Motor neuron (in vitro differentiated cells): Measurements from ENCODE around the gene SCN1B. TPM values are rescaled to one million over a fixed set of nuclear protein-coding genes. Genes with fewer than 3 reads are reported as not detected.

Experiments
- ATAC-seq, 8 experiments: fragments of 200-7000 bp; cut with Tn5 transposase; replicated peaks in 6 of 8; 2 replicates each; pipeline ENCODE4 v1.8.0; 2021; ENCODE audit warnings: mild to moderate bottlenecking in 8 of 8, moderate library complexity in 8 of 8
- H3K27ac ChIP-seq, 2 donors: fragments of 250-450 bp; sonication (Bioruptor Pico); 2 replicates each; pipeline ENCODE4 v1.9.0; 2021; ENCODE audit warnings: antibody characterized with exemption in 2 of 2, mild to moderate bottlenecking in 2 of 2, moderate library complexity in 1 of 2
- H3K4me1 ChIP-seq, 2 donors: fragments of 250-450 bp; sonication (Bioruptor Pico); replicated peaks in 1 of 2; 2 replicates each; pipeline ENCODE4 v1.6.1; 2021; ENCODE audit warnings: antibody characterized with exemption in 2 of 2, mild to moderate bottlenecking in 2 of 2, moderate library complexity in 1 of 2
- H3K4me3 ChIP-seq, 5 donors: fragments of 250-450 bp; sonication (Bioruptor Pico); 2 replicates each; pipeline ENCODE4 v1.9.0; 2021; ENCODE audit warnings: antibody characterized with exemption in 5 of 5, mild to moderate bottlenecking in 5 of 5, moderate library complexity in 4 of 5
- WGBS, 10 experiments: fragments of 450-650 bp; shearing (Covaris generic); methylation state at CpG; one replicate each; pipeline ENCODE4 v1.0.0; 2022; 5-methylcytosine and 5-hydroxymethylcytosine counted together
- in situ Hi-C, 9 experiments: fragments of 400-800 bp; cut with MboI; loops; one replicate each; pipeline ENCODE4 v1.15.0; 2021; ENCODE audit warnings: low sequenced_read_pairs in 9 of 9, low pct_unique_long_range_greater_than_20kb in 2 of 9; ENCODE audit not compliant: unreplicated experiment in 9 of 9
- total RNA-seq, 8 experiments: library from RNA; unstranded; fragments of 300-600 nt; gene quantifications; 2 replicates each; pipeline versions ENCODE4 v1.2.3 to v1.2.4, GENCODE V29; 2022

Gene SCN1B
- total RNA-seq, 8 experiments from 2014 or later, result 0.65 to 7.0 (median 2.1) TPM

GRCh38 chr19:35015270-35015953 is 14.9 kb upstream of the SCN1B start:
- peak; percentile 17 to 97 (median 56) for ATAC-seq
- Histone ChIP-seq H3K27ac (no peak overlapping the region), H3K4me1 (no peaks in the 10 kb centered on the region), H3K4me3 (no peak overlapping the region)
- 37 to 100% (median 98%) methylated on average over 1 to 4 of the region's 16 CpGs; no CpG with 5 or more reads in 4 of the 10 experiments for WGBS, 10 experiments
- in situ Hi-C loops, result no loop called here

DNA sequence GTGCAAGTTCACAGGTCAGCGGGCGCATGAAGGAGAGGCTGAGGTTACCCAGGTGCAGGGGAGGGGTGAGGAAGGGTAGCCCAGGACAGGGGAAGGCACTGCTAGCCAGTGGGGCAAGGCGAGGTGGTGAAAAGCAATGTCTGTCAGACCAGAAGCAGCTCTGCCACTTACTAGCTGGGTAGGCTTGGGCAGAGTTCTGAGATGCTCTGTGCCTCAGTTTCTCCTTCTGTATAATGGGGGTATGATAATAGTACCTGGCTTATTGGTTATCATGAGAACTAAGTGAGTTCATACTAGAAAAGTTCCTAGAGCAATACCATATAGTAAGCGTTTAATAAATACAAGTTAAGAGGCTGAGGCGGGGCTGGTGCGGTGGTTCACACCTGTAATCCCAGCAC is 14.3 kb upstream of the SCN1B start:
- ATAC-seq, result no peak
- in situ Hi-C loops, result no loop called here
- Histone ChIP-seq H3K4me1 (no peaks in the 10 kb centered on the region), H3K27ac (no peak overlapping the region), H3K4me3 (no peak overlapping the region)
- 80 to 100% (median 92%) methylated on average over 2 to 4 of the region's 6 CpGs; no CpG with 5 or more reads in 5 of the 10 experiments for WGBS, 10 experiments

- Histone ChIP-seq H3K27ac (no peak overlapping the region), H3K4me3 (no peak overlapping the region), H3K4me1 (no peaks in the 10 kb centered on the region)
- no peak for ATAC-seq
- WGBS, 10 experiments, result 80 to 93% (median 82%) methylated on average over 1 to 3 of the region's 3 CpGs; no CpG with 5 or more reads in 6 of the 10 experiments
- in situ Hi-C loops, result no loop called here
Observed at GRCh38 chr19:35017507-35017906, 12.8 kb upstream of the SCN1B start.

GRCh38 chr19:35018379-35018778 is 11.9 kb upstream of the SCN1B start:
- Histone ChIP-seq H3K4me1 (no peaks in the 10 kb centered on the region), H3K27ac (no peak overlapping the region), H3K4me3 (no peak overlapping the region)
- in situ Hi-C loops, result no loop called here
- WGBS, 10 experiments, result 100% methylated on average over 2 to 3 of the region's 4 CpGs; no CpG with 5 or more reads in 7 of the 10 experiments
- no peak for ATAC-seq

- no peak overlapping the region for H3K4me3 ChIP-seq
- H3K4me1 ChIP-seq, result no peaks in the 10 kb centered on the region
- ATAC-seq, result no peak
- in situ Hi-C loops, result no loop called here
- 97 to 100% methylated on average over 2 to 6 of the region's 22 CpGs; no CpG with 5 or more reads in 8 of the 10 experiments for WGBS, 10 experiments
- H3K27ac ChIP-seq, result no peak overlapping the region
Observed at GRCh38 chr19:35019144-35019543, 11.1 kb upstream of the SCN1B start.

DNA sequence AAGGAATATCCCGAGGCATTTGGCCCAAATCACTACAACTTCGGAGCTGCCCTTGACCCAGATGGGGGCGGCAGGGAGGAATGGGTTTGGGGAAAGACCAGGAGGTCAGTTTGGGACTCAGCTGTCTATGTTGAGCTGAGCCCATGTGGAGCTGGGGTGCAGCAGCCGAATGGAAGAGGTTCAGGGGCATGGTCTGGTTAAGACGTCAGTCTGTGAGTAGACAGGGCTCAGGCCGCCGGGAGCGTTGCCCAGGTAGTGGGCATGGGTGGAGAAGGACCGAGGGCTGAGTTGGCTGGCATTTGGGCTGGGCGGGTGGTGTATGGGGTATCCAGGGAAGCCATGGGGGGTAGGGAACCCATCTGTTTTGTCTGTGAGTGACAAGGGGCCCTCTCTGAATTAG is 9.3 kb upstream of the SCN1B start:
- H3K27ac ChIP-seq, result no peak overlapping the region

DNA sequence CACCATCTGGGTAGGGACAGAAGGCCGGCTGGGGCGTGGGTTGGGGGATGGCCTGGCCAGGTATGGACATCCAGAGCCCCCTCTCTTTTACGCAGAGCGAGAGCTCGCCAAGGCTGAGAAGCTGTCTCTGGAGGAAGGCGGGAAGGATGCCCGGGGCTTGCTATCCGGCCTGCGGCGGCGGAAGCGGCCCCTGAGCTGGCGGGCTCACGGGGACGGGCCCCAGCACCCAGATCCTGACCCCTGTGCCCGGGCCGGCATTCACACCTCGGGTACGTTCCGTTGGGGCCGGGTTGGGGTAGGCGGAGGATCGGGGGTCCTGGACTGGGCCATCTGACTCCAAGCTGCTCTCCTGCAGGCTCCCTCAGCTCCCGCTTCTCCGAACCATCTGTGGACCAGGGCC is 8.7 kb upstream of the SCN1B start:
- no peak overlapping the region for H3K27ac ChIP-seq
- WGBS, 10 experiments, result 67 to 100% (median 88%) methylated on average over 1 to 6 of the region's 25 CpGs; no CpG with 5 or more reads in 6 of the 10 experiments
- no peaks in the 10 kb centered on the region for H3K4me1 ChIP-seq
- in situ Hi-C loops, result no loop called here
- no peak overlapping the region for H3K4me3 ChIP-seq
- no peak for ATAC-seq

More for the DNA sequence above, 9.3 kb upstream of the SCN1B start:
- no peak for ATAC-seq
- H3K4me1 ChIP-seq, result no peaks in the 10 kb centered on the region
- 67 to 95% (median 85%) methylated on average over 2 to 8 of the region's 10 CpGs; no CpG with 5 or more reads in 2 of the 10 experiments for WGBS, 10 experiments
- H3K4me3 ChIP-seq, result no peak overlapping the region
- in situ Hi-C loops, result no loop called here

GRCh38 chr19:35022460-35022859 is 7.8 kb upstream of the SCN1B start:
- no peak overlapping the region for H3K4me3 ChIP-seq
- peak in 1 of 8 experiments; percentile 10 for ATAC-seq
- H3K27ac ChIP-seq, result no peak overlapping the region
- H3K4me1 ChIP-seq, result no peaks in the 10 kb centered on the region
- no CpG with 5 or more reads among the region's 14 CpGs for WGBS, 10 experiments
- in situ Hi-C loops, result no loop called here

DNA sequence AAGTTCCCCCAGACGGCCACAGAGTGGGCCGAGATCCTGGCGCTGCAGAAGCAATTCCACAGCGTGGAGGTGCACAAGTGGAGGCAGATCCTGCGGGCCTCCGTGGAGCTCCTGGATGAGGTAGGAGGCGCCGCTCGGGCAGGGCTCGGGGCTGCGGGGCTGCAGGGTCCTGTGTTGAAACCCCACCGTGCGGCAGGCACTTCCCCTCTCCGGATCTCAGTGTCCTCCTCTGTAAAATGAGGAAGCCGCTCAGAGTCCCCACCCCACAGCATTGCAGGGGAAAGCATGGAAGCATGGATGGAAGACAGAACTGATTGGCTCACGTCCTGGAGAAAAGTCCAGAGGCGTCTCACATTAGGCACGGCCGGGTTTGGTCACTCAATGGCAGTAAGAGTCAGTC is 6.8 kb upstream of the SCN1B start:
- WGBS, 10 experiments, result 83% methylated on average over 4 of the region's 19 CpGs; no CpG with 5 or more reads in 9 of the 10 experiments
- Histone ChIP-seq H3K27ac (no peak overlapping the region), H3K4me3 (no peak overlapping the region), H3K4me1 (no peaks in the 10 kb centered on the region)
- no peak for ATAC-seq
- in situ Hi-C loops, result no loop called here

GRCh38 chr19:35024095-35024494 is 6.2 kb upstream of the SCN1B start:
- no peak overlapping the region for H3K4me3 ChIP-seq
- in situ Hi-C loops, result no loop called here
- WGBS, 10 experiments, result 90 to 100% (median 100%) methylated on average over 1 to 3 of the region's 6 CpGs; no CpG with 5 or more reads in 4 of the 10 experiments
- ATAC-seq, result no peak
- H3K4me1 ChIP-seq, result no peaks in the 10 kb centered on the region
- no peak overlapping the region for H3K27ac ChIP-seq

DNA sequence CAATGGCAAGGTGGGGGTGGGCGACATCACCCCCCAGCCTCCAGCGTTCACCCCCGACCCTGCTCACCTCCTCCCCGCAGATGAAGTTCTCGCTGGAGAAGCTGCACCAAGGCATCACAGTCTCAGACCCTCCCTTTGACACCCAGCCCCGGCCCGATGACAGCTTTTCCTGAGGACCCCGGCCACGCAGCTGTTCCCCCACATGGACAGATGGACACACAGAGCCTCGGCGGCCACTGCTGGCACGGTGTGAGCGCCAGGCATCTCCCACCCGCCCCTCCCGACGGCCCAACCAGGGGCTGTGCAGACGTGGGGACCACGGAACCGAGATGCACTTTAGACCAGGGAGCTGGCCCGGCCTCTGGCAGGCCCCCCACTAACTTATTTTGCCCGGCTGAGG is 4.3 kb upstream of the SCN1B start:
- Histone ChIP-seq H3K4me1 (no peaks in the 10 kb centered on the region), H3K4me3 (no peak overlapping the region), H3K27ac (no peak overlapping the region)
- 100% methylated on average over 3 of the region's 21 CpGs; no CpG with 5 or more reads in 9 of the 10 experiments for WGBS, 10 experiments
- in situ Hi-C loops, result no loop called here
- no peak for ATAC-seq

DNA sequence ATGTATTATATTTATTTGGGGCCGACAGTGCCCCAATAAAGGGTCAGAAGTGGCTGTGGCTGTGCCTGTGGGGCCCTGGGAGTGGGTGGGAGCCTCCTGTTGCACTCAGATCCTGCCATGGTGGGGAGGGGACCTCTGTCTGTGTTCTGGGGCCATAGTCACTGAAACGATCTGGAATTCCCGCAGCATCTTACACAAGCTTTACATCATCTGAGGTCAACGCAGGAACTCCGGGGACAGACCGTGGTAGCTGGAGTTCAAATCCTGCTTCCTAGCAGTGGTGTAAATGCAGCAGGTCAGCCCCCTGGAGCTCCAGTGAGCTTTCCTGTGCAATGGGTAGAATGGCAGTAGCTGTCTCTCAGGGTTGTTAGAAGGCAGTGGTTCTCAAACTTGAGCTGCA is 3.9 kb upstream of the SCN1B start:
- WGBS, 10 experiments, result 89% methylated on average over 5 of the region's 6 CpGs; no CpG with 5 or more reads in 9 of the 10 experiments
- no peak for ATAC-seq
- in situ Hi-C loops, result no loop called here
- no peak overlapping the region for H3K4me3 ChIP-seq
- H3K27ac ChIP-seq, result no peak overlapping the region
- peaks cover 0 to 3% of the 10 kb centered on the region in 2 donors for H3K4me1 ChIP-seq

GRCh38 chr19:35027009-35027408 is 3.3 kb upstream of the SCN1B start:
- Histone ChIP-seq H3K27ac (no peak overlapping the region), H3K4me3 (no peak overlapping the region), H3K4me1 (peaks cover 0 to 3% of the 10 kb centered on the region in 2 donors)
- ATAC-seq, result no peak
- in situ Hi-C loops, result no loop called here
- WGBS, 10 experiments, result 40 to 100% (median 89%) methylated on average over 1 to 7 of the region's 8 CpGs; no CpG with 5 or more reads in 2 of the 10 experiments
